NCI-H1105 treated with DMSO at 0.1 percent for 48 hours (cell line): ENCODE measurements around the gene GSTA1.
"Not testable (repeated sequence)": the region's sequence is repeated elsewhere in the genome, so short reads cannot be mapped to it uniquely, and the experiment has no call there.

Experiments used
- DNase-seq: peaks from one replicate; lab custom pipeline; 2025; lab: John Stamatoyannopoulos, UW

GSTA1 gene

GRCh38 chr6:52803668-52804255 is at the start of gene GSTA1:
GSTA1 (minus strand) TSS chr6:52803816; CDS start chr6:52799267, 4,549 bp downstream.
- not testable (repeated sequence) for DNase-seq

- no peak for DNase-seq
Observed at GRCh38 chr6:52849137-52849536, 45.5 kb upstream of the GSTA1 start.

GRCh38 chr6:52846002-52846401 is 42.4 kb upstream of the GSTA1 start:
- no peak for DNase-seq

- no peak for DNase-seq
Observed at GRCh38 chr6:52843605-52844004, 40.0 kb upstream of the GSTA1 start.

GRCh38 chr6:52840763-52841585 is 37.4 kb upstream of the GSTA1 start, which contains the start of gene GSTA5:
GSTA5 (minus strand) TSS chr6:52840813.
- DNase-seq, result no peak

- peak; percentile 19 for DNase-seq
Observed at GRCh38 chr6:52839124-52840055, 35.8 kb upstream of the GSTA1 start.

- DNase-seq, result no peak
Observed at GRCh38 chr6:52834481-52834880, 30.9 kb upstream of the GSTA1 start.

- not testable (repeated sequence) for DNase-seq
Observed at GRCh38 chr6:52830869-52831268, 27.3 kb upstream of the GSTA1 start.

- no peak for DNase-seq
Observed at GRCh38 chr6:52829046-52829817, 25.6 kb upstream of the GSTA1 start.

GRCh38 chr6:52828621-52829020 is 25.0 kb upstream of the GSTA1 start:
- DNase-seq, result not testable (repeated sequence)

- not testable (repeated sequence) for DNase-seq
Observed at GRCh38 chr6:52827073-52827783, 23.6 kb upstream of the GSTA1 start.

GRCh38 chr6:52826513-52826912 is 22.9 kb upstream of the GSTA1 start:
- DNase-seq, result no peak

GRCh38 chr6:52825900-52826459 is 22.4 kb upstream of the GSTA1 start:
- DNase-seq, result not testable (repeated sequence)

GRCh38 chr6:52825270-52825793 is 21.7 kb upstream of the GSTA1 start:
- not testable (repeated sequence) for DNase-seq

- DNase-seq, result no peak
Observed at GRCh38 chr6:52821842-52822241, 18.2 kb upstream of the GSTA1 start.

GRCh38 chr6:52820198-52820597 is 16.6 kb upstream of the GSTA1 start:
- no peak for DNase-seq

- peak; percentile 8 for DNase-seq
Observed at GRCh38 chr6:52815167-52816092, 11.8 kb upstream of the GSTA1 start.

GRCh38 chr6:52814545-52814944 is 10.9 kb upstream of the GSTA1 start:
- not testable (repeated sequence) for DNase-seq

- DNase-seq, result not testable (repeated sequence)
Observed at GRCh38 chr6:52809777-52810176, 6.2 kb upstream of the GSTA1 start.
